Kidney (tissue), 14 donors: ENCODE results near the gene IBA57. TPM values are rescaled to one million over a fixed set of nuclear protein-coding genes. Genes with fewer than 3 reads are reported as not detected.
A peak's percentile ranks its signal among the peaks of the same experiment; 100 is the strongest.

Source experiments
- DNase-seq, 5 donors: peaks; one replicate each; pipeline ENCODE4 v3.0.0-alpha.2; 2013 to 2020
- FAIRE-seq: peaks from 2 replicates; lab custom pipeline; 2012; peaks lifted over from hg19 to GRCh38; lab: Jason Lieb, UNC
- H3K27ac ChIP-seq, 2 donors: one replicate each; pipeline ENCODE4 v1.7.0; 2013; ENCODE audit warnings: low read depth in 2 of 2, low read length in 2 of 2, inconsistent platforms in 1 of 2
- H3K27me3 ChIP-seq: one replicate; pipeline ENCODE4 v1.7.1; 2013; ENCODE audit warnings: low read length, inconsistent platforms; ENCODE audit not compliant: control insufficient read depth, insufficient read depth
- H3K36me3 ChIP-seq, 3 donors: one replicate each; pipeline versions ENCODE4 v1.7.0 to v1.7.1; 2013; ENCODE audit warnings: low read length in 3 of 3, control low read depth in 1 of 3, inconsistent platforms in 1 of 3; ENCODE audit not compliant: insufficient read depth in 3 of 3, control insufficient read depth in 2 of 3
- H3K4me1 ChIP-seq, 3 donors: one replicate each; pipeline versions ENCODE4 v1.7.0 to v1.7.1; 2013; ENCODE audit warnings: low read length in 3 of 3, inconsistent platforms in 1 of 3, low read depth in 1 of 3; ENCODE audit not compliant: control insufficient read depth in 2 of 3, insufficient read depth in 2 of 3
- H3K4me3 ChIP-seq, 3 donors: one replicate each; pipeline versions ENCODE4 v1.7.0 to v1.8.1; 2013; ENCODE audit warnings: low read length in 3 of 3, control low read depth in 1 of 3, inconsistent platforms in 1 of 3
- H3K9ac ChIP-seq, 3 donors: one replicate each; pipeline versions ENCODE4 v1.7.0 to v1.7.1; 2013; ENCODE audit warnings: low read length in 3 of 3, control low read depth in 1 of 3, inconsistent platforms in 1 of 3
- H3K9me3 ChIP-seq, 3 donors: one replicate each; pipeline versions ENCODE4 v1.7.0 to v1.7.1; 2013; ENCODE audit warnings: low read length in 3 of 3, control low read depth in 1 of 3, inconsistent platforms in 1 of 3; ENCODE audit not compliant: control insufficient read depth in 2 of 3, insufficient read depth in 1 of 3
- CTCF ChIP-seq: IDR thresholded peaks from 3 replicates; pipeline ENCODE4 v1.5.1; 2012; ENCODE audit warnings: mild to moderate bottlenecking, moderate library complexity, borderline replicate concordance; ENCODE audit not compliant: insufficient read depth; ENCODE audit errors: extremely low read depth
- intact Hi-C: fragments of 100-400 bp; cut with DNase I; formaldehyde crosslinking; loops from one replicate; pipeline ENCODE4 v1.11.1; 2022
- polyA plus RNA-seq: library from polyadenylated mRNA; stranded (reverse); fragments of 350-450 nt; fragmentation: Illumina TruSeq; extraction: RNeasy Lipid Tissue Mini Kit (QIAGEN cat#74804); gene quantifications from one replicate; pipeline ENCODE4 v1.2.3, GENCODE V29; 2014; ENCODE audit warnings: low read depth, low replicate concordance; ENCODE audit not compliant: insufficient read depth
- total RNA-seq: library from RNA; stranded (reverse); fragmentation: NEBNext Ultra II Directional; extraction: Animal tissue kit (Norgen Biotek cat#: 25700); gene quantifications from one replicate; pipeline ENCODE4 v1.2.1, GENCODE V29; 2021
- donor health status: control.
- donor health status: control.
- donor health status: control.
- donor health status: control.
- donor health status: control.
- donor health status: DM: yes; HTN: yes; CAD: no.
- donor health status: Normal renal cell carcinoma (clear cell type).

Gene IBA57
- total and polyA plus RNA-seq, 2 donors from 2014 or later: 4.7 to 13.0 TPM

- Histone ChIP-seq H3K4me1 (peaks cover 0 to 4% (median 0%) of the 10 kb centered on the region in 3 donors), H3K27me3 (no peaks in the 10 kb centered on the region), H3K4me3 (no peak overlapping the region), H3K27ac (no peak overlapping the region), H3K9ac (no peak overlapping the region), H3K36me3 (peaks cover 0 to 3% (median 0%) of the 10 kb centered on the region in 3 donors), H3K9me3 (no peaks in the 10 kb centered on the region)
- peak in 2 of 5 donors; percentile 26 to 48 for DNase-seq
- no peak for TF ChIP-seq CTCF
- FAIRE-seq: no peak
- intact Hi-C loops: no loop called here
These were observed 11.5 kb downstream of the IBA57 start for GRCh38 chr1:228177183-228177475.

- intact Hi-C loops: no loop called here
These were observed 12.4 kb downstream of the IBA57 start for GRCh38 chr1:228177721-228178710.

GRCh38 chr1:228178737-228179684 lies 13.4 kb downstream of the IBA57 start:
- DNase-seq (peak in 3 of 5 donors; percentile 35 to 60 (median 56)), FAIRE-seq (no peak)
- peaks cover 0 to 4% (median 0%) of the 10 kb centered on the region in 3 donors for H3K4me1 ChIP-seq
- H3K36me3 ChIP-seq: peaks cover 0 to 3% (median 0%) of the 10 kb centered on the region in 3 donors
- H3K27me3 ChIP-seq: no peaks in the 10 kb centered on the region
- intact Hi-C loops: no loop called here
- no peak for TF ChIP-seq CTCF
- no peak overlapping the region for H3K9ac ChIP-seq
- H3K27ac ChIP-seq: peak overlapping the region in 1 of 2 donors; percentile 17
- no peak overlapping the region for H3K4me3 ChIP-seq
- no peaks in the 10 kb centered on the region for H3K9me3 ChIP-seq

More at GRCh38 chr1:228177721-228178710, 12.4 kb downstream of the IBA57 start:
- no peak for TF ChIP-seq CTCF
- Histone ChIP-seq H3K27ac (no peak overlapping the region), H3K9ac (no peak overlapping the region), H3K36me3 (peaks cover 0 to 3% (median 0%) of the 10 kb centered on the region in 3 donors), H3K27me3 (no peaks in the 10 kb centered on the region), H3K4me1 (peaks cover 0 to 4% (median 0%) of the 10 kb centered on the region in 3 donors), H3K9me3 (no peaks in the 10 kb centered on the region), H3K4me3 (no peak overlapping the region)
- FAIRE-seq (no peak), DNase-seq (peak in 2 of 5 donors; percentile 18 to 24)
